Lower leg skin (tissue), 4 donors: Measurements from ENCODE around the gene PPIA. TPM values are rescaled to one million over a fixed set of nuclear protein-coding genes. Genes with fewer than 3 reads are reported as not detected.

Source experiments
- DNase-seq, 2 donors: peaks; one replicate each; pipeline ENCODE4 v3.0.0-alpha.2; 2019; ENCODE audit warnings: low spot score in 2 of 2
- H3K4me3 ChIP-seq: fragments of 200-600 bp; sonication (generic); 2 replicates; pipeline ENCODE4 v1.5.1; 2017; ENCODE audit warnings: mild to moderate bottlenecking, low read depth; ENCODE audit not compliant: poor library complexity, severe bottlenecking
- POLR2A ChIP-seq, 2 donors: fragments of 450-650 bp; IDR thresholded peaks; one replicate each; pipeline ENCODE4 v1.6.1; 2016 to 2017; ENCODE audit warnings: antibody characterized with exemption in 2 of 2, mild to moderate bottlenecking in 1 of 2, moderate library complexity in 1 of 2
- WGBS, 2 donors: methylation state at CpG; one replicate each; pipeline ENCODE4 v1.1.5; 2018; 5-methylcytosine and 5-hydroxymethylcytosine counted together
- intact Hi-C: fragments of 100-400 bp; cut with DNase I; formaldehyde crosslinking; loops from one replicate; pipeline ENCODE4 v1.15.0; 2023; ENCODE audit warnings: low total_unique reads
- total RNA-seq, 4 donors: library from RNA; depleted of rRNA; stranded (reverse); fragments of >200 nt; gene quantifications; one replicate each; pipeline ENCODE4 v1.1.0, GENCODE V29; 2016
- TF ChIP-seq, protein P1 (sequence below), 3 donors: fragments of 450-650 bp; IDR thresholded peaks; one replicate each; pipeline ENCODE4 v1.5.1; 2016; ENCODE audit warnings: antibody characterized with exemption in 3 of 3, mild to moderate bottlenecking in 3 of 3, moderate library complexity in 2 of 3

The PPIA gene
- total RNA-seq, 4 donors from 2014 or later = 1,809 to 2,568 (median 2,150) TPM

DNA sequence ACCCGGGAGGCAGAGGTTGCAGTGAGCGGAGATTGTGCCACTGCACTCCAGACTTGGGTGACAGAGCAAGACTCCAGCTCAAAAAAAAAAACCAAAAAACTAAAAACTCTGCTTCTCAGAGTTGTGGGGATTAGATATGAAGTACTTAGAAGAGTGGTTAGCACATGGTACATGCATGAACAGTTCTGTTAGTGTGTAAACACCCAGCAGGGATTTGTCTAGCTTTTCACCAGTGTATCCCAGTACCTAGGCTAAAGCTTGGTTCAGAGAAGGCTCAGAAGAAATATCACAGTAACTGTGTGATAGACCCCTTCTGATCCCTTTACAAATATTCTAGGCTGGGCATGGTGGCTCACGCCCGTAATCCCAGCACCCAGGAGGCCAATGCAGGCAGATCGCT is 9.5 kb downstream of the PPIA start:
- WGBS, 2 donors = 90 to 92% methylated on average over 5 of the region's 5 CpGs
- TF ChIP-seq, protein P1, sequence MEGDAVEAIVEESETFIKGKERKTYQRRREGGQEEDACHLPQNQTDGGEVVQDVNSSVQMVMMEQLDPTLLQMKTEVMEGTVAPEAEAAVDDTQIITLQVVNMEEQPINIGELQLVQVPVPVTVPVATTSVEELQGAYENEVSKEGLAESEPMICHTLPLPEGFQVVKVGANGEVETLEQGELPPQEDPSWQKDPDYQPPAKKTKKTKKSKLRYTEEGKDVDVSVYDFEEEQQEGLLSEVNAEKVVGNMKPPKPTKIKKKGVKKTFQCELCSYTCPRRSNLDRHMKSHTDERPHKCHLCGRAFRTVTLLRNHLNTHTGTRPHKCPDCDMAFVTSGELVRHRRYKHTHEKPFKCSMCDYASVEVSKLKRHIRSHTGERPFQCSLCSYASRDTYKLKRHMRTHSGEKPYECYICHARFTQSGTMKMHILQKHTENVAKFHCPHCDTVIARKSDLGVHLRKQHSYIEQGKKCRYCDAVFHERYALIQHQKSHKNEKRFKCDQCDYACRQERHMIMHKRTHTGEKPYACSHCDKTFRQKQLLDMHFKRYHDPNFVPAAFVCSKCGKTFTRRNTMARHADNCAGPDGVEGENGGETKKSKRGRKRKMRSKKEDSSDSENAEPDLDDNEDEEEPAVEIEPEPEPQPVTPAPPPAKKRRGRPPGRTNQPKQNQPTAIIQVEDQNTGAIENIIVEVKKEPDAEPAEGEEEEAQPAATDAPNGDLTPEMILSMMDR (IDR thresholded peaks at IDR 0.05) = no peak
- TF ChIP-seq POLR2A (IDR thresholded peaks at IDR 0.05) = no peak
- H3K4me3 ChIP-seq = no peak overlapping the region
- DNase-seq = no peak
- intact Hi-C loops = no loop called here

DNA sequence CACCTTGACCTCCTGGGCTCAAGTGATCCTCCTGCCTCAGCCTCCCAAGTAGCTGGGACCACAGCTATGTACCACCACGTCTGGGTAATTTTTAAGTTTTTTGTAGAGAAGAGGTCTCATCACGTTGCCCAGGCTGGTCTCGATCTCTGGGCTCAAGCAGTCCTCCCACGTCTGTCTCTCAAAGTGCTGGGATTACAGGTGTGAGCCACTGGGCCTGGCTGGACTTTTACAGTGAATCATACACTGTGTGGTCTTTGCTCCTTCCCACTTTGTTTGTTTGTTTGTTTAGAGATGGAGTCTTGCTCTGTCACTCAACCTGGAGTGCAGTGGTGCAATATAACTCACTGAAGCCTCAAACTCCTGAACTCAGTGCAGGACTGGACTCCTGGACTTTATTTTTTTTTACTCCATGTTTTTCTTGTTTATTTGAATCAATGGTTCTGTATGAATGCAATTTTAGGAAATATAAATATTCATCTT is 12.5 kb downstream of the PPIA start:
- intact Hi-C loops = no loop called here
- DNase-seq = no peak
- no peak overlapping the region for H3K4me3 ChIP-seq
- 89 to 92% methylated on average over 4 of the region's 4 CpGs for WGBS, 2 donors
- TF ChIP-seq, protein P1 (IDR thresholded peaks at IDR 0.05) = no peak
- TF ChIP-seq POLR2A (IDR thresholded peaks at IDR 0.05) = no peak

DNA sequence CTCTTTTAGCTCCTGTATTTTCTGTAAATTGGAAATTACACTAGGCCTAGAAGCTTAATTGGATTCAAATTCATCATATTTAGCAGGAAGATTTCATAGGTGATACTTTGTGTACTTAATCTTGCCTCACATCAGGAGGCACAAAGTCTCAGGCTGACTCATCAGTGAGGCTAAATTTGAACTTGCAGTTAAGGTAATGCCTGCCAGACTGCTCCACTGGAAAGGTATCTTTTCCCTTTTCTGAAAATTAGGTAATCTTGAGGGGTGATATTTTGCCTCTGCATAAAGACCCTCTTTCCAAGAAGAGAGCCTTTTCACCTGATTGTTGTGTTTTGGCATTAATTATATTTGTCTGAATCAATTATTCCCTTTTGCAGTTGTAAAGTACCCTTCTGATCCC is 14.6 kb downstream of the PPIA start:
- DNase-seq = no peak
- H3K4me3 ChIP-seq = no peak overlapping the region
- no peak for TF ChIP-seq POLR2A (IDR thresholded peaks at IDR 0.05)
- TF ChIP-seq, protein P1 (IDR thresholded peaks at IDR 0.05) = no peak
- intact Hi-C loops = no loop called here

DNA sequence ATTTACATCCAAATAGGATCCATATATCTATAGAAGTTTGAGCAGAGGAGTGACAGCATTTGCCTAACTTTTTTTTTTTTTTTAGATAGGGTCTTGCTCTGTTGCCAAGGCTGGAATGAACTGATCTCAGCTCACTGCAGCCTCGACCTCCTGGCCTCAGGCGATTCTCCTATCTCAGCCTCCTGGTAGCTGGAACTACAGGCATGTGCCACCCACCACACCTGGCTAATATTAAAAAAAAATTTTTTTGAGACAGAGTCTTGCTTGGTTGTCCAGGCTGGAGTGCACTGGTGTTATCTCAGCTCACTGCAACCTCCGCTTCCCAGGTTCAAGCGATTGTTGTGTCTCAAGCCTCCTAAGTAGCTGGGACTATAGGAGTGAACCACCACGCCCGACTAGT is 15.1 kb downstream of the PPIA start:
- DNase-seq = no peak
- 85 to 86% methylated on average over 6 of the region's 6 CpGs for WGBS, 2 donors
- intact Hi-C loops = no loop called here
- H3K4me3 ChIP-seq = no peak overlapping the region
- TF ChIP-seq POLR2A (IDR thresholded peaks at IDR 0.05) = no peak
- TF ChIP-seq, protein P1 (IDR thresholded peaks at IDR 0.05) = no peak

DNA sequence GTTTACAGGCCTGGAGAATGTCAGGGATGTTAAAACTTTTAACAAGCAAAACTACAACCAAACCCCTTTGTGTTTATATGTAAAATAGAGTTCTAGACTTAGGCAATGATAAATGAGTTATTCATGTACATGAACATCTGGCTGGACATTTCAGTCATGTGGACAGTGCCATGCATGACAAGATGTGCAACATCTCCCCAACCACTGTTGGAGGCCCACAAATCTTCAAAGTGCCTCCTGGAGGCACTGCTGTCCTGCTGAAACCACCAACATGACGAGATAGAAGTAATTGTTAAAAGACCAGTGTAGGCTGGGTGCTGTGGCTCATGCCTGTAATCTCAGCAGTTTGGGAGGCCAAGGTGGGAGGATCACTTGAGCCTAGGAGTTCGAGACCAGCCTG is 18.4 kb downstream of the PPIA start:
- WGBS, 2 donors = 86 to 89% methylated on average over 2 of the region's 2 CpGs
- no peak for TF ChIP-seq POLR2A (IDR thresholded peaks at IDR 0.05)
- TF ChIP-seq, protein P1 (IDR thresholded peaks at IDR 0.05) = no peak
- intact Hi-C loops = no loop called here
- DNase-seq = no peak
- no peak overlapping the region for H3K4me3 ChIP-seq

DNA sequence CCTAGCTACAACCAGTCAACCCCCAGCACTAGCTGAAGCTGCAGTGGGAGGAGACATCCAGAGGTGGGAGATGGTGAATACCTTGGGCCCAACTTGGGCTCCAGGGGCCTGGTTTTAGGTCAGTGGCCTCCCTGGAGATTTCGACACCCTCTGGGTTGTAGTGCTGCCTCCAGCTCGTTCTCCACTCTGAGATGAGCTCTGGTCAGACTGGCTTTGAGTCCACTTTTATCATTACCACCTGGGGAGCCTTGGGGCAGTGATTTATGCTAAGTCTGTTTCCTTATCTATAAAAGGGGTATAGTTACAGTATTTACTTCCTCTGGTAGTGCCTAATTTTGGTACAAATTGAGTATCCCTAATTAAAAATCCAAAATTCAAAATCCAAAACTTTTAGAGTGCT is 22.8 kb downstream of the PPIA start:
- no peak for DNase-seq
- 66 to 69% methylated on average over 2 of the region's 2 CpGs for WGBS, 2 donors
- H3K4me3 ChIP-seq = no peak overlapping the region
- TF ChIP-seq, protein P1 (IDR thresholded peaks at IDR 0.05) = no peak
- TF ChIP-seq POLR2A (IDR thresholded peaks at IDR 0.05) = no peak
- intact Hi-C loops = no loop called here
